Stomach (tissue), 4 donors: ENCODE data around the gene RASSF1.

Experiments used
- POLR2A ChIP-seq, 4 donors: fragments of 450-650 bp; IDR thresholded peaks; one replicate each; pipeline ENCODE4 v1.6.1; 2016; ENCODE audit warnings: antibody characterized with exemption in 4 of 4, control low read depth in 2 of 4, mild to moderate bottlenecking in 1 of 4, moderate library complexity in 1 of 4
- POLR2AphosphoS5 ChIP-seq, 3 donors: sonication (generic); formaldehyde crosslinking; IDR thresholded peaks; one replicate each; pipeline ENCODE4 v1.6.1; 2016; ENCODE audit warnings: antibody characterized with exemption in 3 of 3
- TF ChIP-seq, protein P1 (sequence below), 7 experiments: fragments of 450-650 bp in 4 of 7; fragments of 200-600 bp in 3 of 7; sonication (generic) in 3 of 7; IDR thresholded peaks; one replicate each; pipeline ENCODE4 v1.5.1; 2016 to 2019; ENCODE audit warnings: antibody characterized with exemption in 7 of 7, control low read depth in 2 of 7, mild to moderate bottlenecking in 1 of 7

DNA sequence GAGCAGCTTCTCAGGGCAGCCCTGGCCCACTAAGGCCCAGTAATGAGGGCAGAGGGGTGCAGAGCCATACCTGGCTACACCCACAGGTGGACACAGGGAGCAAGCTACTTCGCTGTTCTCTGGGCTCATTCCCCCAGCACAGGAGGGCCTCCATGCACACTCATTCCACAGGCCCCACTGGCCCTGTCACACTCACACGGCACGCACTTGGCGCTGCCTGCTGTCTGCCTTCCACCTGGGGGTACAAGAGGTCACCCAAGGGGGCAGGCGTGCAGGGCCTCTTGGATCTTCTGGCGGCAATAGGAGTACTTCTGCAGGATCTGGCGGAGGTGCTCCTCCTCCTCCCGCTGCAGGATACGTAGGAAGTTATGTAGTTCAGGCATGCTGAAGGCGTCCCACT lies 10.3 kb downstream of the RASSF1 start:
- TF ChIP-seq, protein P1, sequence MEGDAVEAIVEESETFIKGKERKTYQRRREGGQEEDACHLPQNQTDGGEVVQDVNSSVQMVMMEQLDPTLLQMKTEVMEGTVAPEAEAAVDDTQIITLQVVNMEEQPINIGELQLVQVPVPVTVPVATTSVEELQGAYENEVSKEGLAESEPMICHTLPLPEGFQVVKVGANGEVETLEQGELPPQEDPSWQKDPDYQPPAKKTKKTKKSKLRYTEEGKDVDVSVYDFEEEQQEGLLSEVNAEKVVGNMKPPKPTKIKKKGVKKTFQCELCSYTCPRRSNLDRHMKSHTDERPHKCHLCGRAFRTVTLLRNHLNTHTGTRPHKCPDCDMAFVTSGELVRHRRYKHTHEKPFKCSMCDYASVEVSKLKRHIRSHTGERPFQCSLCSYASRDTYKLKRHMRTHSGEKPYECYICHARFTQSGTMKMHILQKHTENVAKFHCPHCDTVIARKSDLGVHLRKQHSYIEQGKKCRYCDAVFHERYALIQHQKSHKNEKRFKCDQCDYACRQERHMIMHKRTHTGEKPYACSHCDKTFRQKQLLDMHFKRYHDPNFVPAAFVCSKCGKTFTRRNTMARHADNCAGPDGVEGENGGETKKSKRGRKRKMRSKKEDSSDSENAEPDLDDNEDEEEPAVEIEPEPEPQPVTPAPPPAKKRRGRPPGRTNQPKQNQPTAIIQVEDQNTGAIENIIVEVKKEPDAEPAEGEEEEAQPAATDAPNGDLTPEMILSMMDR (IDR thresholded peaks at IDR 0.05) = no peak
- TF ChIP-seq POLR2A (IDR thresholded peaks at IDR 0.05) (no peak), POLR2AphosphoS5 (IDR thresholded peaks at IDR 0.05) (no peak)
